Neural progenitor cell (in vitro differentiated cells): ENCODE results near the gene PTPRT.

Experiments
- CTCF ChIP-seq: fragments of 200-600 bp; sonication (generic); IDR thresholded peaks from 2 replicates; pipeline ENCODE4 v1.5.1; 2017; ENCODE audit warnings: antibody characterized with exemption, mild to moderate bottlenecking
- EZH2 ChIP-seq: fragments of 200-600 bp; sonication (generic); IDR thresholded peaks from 2 replicates; pipeline ENCODE4 v1.6.1; 2017; ENCODE audit warnings: antibody characterized with exemption, mild to moderate bottlenecking, moderate library complexity

GRCh38 chr20:42197599-42197998 is 992.1 kb downstream of the PTPRT start:
- TF ChIP-seq CTCF (no peak), EZH2 (no peak)
